H1 (cell line): ENCODE data around the gene OSBPL2. TPM values are rescaled to one million over a fixed set of nuclear protein-coding genes. Genes with fewer than 3 reads are reported as not detected.

Experiments
- CTCF ChIA-PET: fragments of 300-600 bp; sonication (Branson Sonifier 250); formaldehyde crosslinking; loops from one replicate; lab custom pipeline; 2021; ENCODE audit not compliant: partially characterized antibody; lab: Charles Lee
- POLR2A ChIA-PET: fragments of 300-600 bp; sonication (Branson Sonifier 250); formaldehyde crosslinking; loops from one replicate; lab custom pipeline; 2021; ENCODE audit warnings: inconsistent platforms; ENCODE audit not compliant: partially characterized antibody; lab: Charles Lee
- DNase-seq, 2 experiments: peaks; one replicate each; pipeline versions ENCODE4 v3.0.0 to v3.0.0-alpha.2; 2010 to 2022; ENCODE audit warnings: low spot score in 2 of 2, low read depth in 1 of 2, mixed read lengths in 1 of 2
- FAIRE-seq: peaks from 2 replicates; lab custom pipeline; 2011; peaks lifted over from hg19 to GRCh38; lab: Jason Lieb, UNC
- H2AFZ ChIP-seq: 2 replicates; pipeline ENCODE4 v1.8.1; 2012; ENCODE audit warnings: low read length, inconsistent platforms
- H2AK5ac ChIP-seq: 2 replicates; pipeline ENCODE4 v1.6.1; 2013; ENCODE audit warnings: low read depth, low read length
- H2BK120ac ChIP-seq: replicated peaks from 2 replicates; pipeline ENCODE3; 2013; ENCODE audit warnings: low read depth, low read length, inconsistent platforms
- H2BK12ac ChIP-seq: 2 replicates; pipeline ENCODE4 v1.6.1; 2013; ENCODE audit warnings: low read depth, low read length
- H2BK15ac ChIP-seq: 2 replicates; pipeline ENCODE4 v1.6.1; 2013; ENCODE audit warnings: low read length
- H2BK20ac ChIP-seq: 2 replicates; pipeline ENCODE4 v1.6.1; 2013; ENCODE audit warnings: low read length
- H2BK5ac ChIP-seq: 2 replicates; pipeline ENCODE4 v1.6.1; 2013; ENCODE audit warnings: low read depth, low read length
- H3K14ac ChIP-seq: 2 replicates; pipeline ENCODE4 v1.6.1; 2013; ENCODE audit warnings: inconsistent platforms; ENCODE audit not compliant: insufficient read length
- H3K18ac ChIP-seq: 2 replicates; pipeline ENCODE4 v1.6.1; 2013; ENCODE audit warnings: low read length; ENCODE audit errors: extremely low read depth
- H3K23ac ChIP-seq: 2 replicates; pipeline ENCODE4 v1.6.1; 2013; ENCODE audit warnings: inconsistent platforms; ENCODE audit not compliant: insufficient read length
- H3K23me2 ChIP-seq: 2 replicates; pipeline ENCODE4 v1.6.1; 2013; ENCODE audit warnings: low read depth, low read length
- H3K27ac ChIP-seq: 2 replicates; pipeline ENCODE4 v1.6.1; 2011; ENCODE audit warnings: low read depth, low read length, inconsistent platforms
- H3K27me3 ChIP-seq, 4 experiments: replicated peaks in 1 of 4; 1 replicate in 1 of 4; 2 replicates in 3 of 4; pipeline versions ENCODE4 v1.6.1 to v1.8.1; 2011 to 2013; ENCODE audit warnings: low read length in 3 of 4, mild to moderate bottlenecking in 3 of 4, inconsistent platforms in 2 of 4, mixed read lengths in 2 of 4, moderate library complexity in 1 of 4; ENCODE audit not compliant: control insufficient read depth in 3 of 4, insufficient read depth in 3 of 4; ENCODE audit errors: extremely low read depth in 1 of 4
- H3K36me3 ChIP-seq, 4 experiments: 2 replicates each; pipeline versions ENCODE4 v1.6.1 to v1.8.1; 2011 to 2013; ENCODE audit warnings: mild to moderate bottlenecking in 4 of 4, low read length in 3 of 4, moderate library complexity in 2 of 4, control low read depth in 1 of 4, inconsistent platforms in 1 of 4; ENCODE audit not compliant: insufficient read depth in 4 of 4, control insufficient read depth in 2 of 4
- H3K4ac ChIP-seq: replicated peaks from 2 replicates; pipeline ENCODE3; 2013; ENCODE audit warnings: low read length, low read depth, mixed read lengths, inconsistent platforms; ENCODE audit not compliant: insufficient read length
- H3K4me1 ChIP-seq, 4 experiments: replicated peaks in 1 of 4; 1 replicate in 1 of 4; 2 replicates in 3 of 4; pipeline versions ENCODE4 v1.6.1 to v1.8.1; 2011 to 2013; ENCODE audit warnings: low read length in 3 of 4, inconsistent platforms in 2 of 4, mixed read lengths in 1 of 4; ENCODE audit not compliant: insufficient read depth in 4 of 4, control insufficient read depth in 3 of 4
- H3K4me2 ChIP-seq, 2 experiments: 2 replicates each; pipeline versions ENCODE4 v1.6.1 to v1.8.1; 2011 to 2013; ENCODE audit warnings: low read depth in 2 of 2, low read length in 2 of 2, control low read depth in 1 of 2, inconsistent platforms in 1 of 2, mild to moderate bottlenecking in 1 of 2; ENCODE audit not compliant: insufficient read depth in 1 of 2
- H3K4me3 ChIP-seq, 4 experiments: fragments of 200-600, 300-600 bp in 1 of 4; sonication (generic), shearing (Covaris generic), sonication (Bioruptor Twin) in 1 of 4; 2 replicates each; pipeline versions ENCODE4 v1.5.1 to v1.8.1; 2011 to 2016; ENCODE audit warnings: low read length in 4 of 4, low read depth in 3 of 4, control low read depth in 2 of 4, inconsistent platforms in 2 of 4, mild to moderate bottlenecking in 2 of 4, mixed read lengths in 1 of 4, moderate library complexity in 1 of 4; ENCODE audit not compliant: insufficient read depth in 2 of 4; ENCODE audit errors: extremely low read depth in 1 of 4
- H3K56ac ChIP-seq: replicated peaks from 2 replicates; pipeline ENCODE3; 2013; ENCODE audit warnings: low read depth, mild to moderate bottlenecking, mixed read lengths, low read length, inconsistent platforms; ENCODE audit not compliant: insufficient read length
- H3K79me1 ChIP-seq: 2 replicates; pipeline ENCODE4 v1.6.1; 2013; ENCODE audit warnings: low read depth, low read length, control low read depth
- H3K79me2 ChIP-seq, 2 experiments: 2 replicates each; pipeline versions ENCODE4 v1.6.1 to v1.8.1; 2012 to 2013; ENCODE audit warnings: low read length in 2 of 2, mild to moderate bottlenecking in 2 of 2, inconsistent platforms in 1 of 2; ENCODE audit not compliant: insufficient read depth in 2 of 2, control insufficient read depth in 1 of 2
- H3K9ac ChIP-seq, 4 experiments: replicated peaks in 1 of 4; 1 replicate in 1 of 4; 2 replicates in 3 of 4; pipeline versions ENCODE4 v1.6.1 to v1.8.1; 2011 to 2013; ENCODE audit warnings: low read depth in 3 of 4, low read length in 3 of 4, control low read depth in 2 of 4, mild to moderate bottlenecking in 2 of 4, moderate library complexity in 2 of 4, inconsistent platforms in 1 of 4; ENCODE audit errors: extremely low read depth in 1 of 4
- H3K9me3 ChIP-seq, 2 experiments: 2 replicates each; pipeline versions ENCODE4 v1.6.1 to v1.8.1; 2012 to 2013; ENCODE audit warnings: mild to moderate bottlenecking in 2 of 2, moderate library complexity in 2 of 2, control low read depth in 1 of 2, inconsistent platforms in 1 of 2, low read depth in 1 of 2, low read length in 1 of 2, mixed read lengths in 1 of 2; ENCODE audit not compliant: insufficient read depth in 2 of 2
- H4K20me1 ChIP-seq, 2 experiments: replicated peaks in 1 of 2; 2 replicates each; pipeline versions ENCODE3 to v1.8.1; 2011 to 2013; ENCODE audit warnings: inconsistent platforms in 2 of 2, low read length in 2 of 2, mild to moderate bottlenecking in 1 of 2; ENCODE audit not compliant: insufficient read depth in 2 of 2, control insufficient read depth in 1 of 2
- H4K5ac ChIP-seq: 2 replicates; pipeline ENCODE4 v1.6.1; 2013; ENCODE audit warnings: low read length, low read depth, mixed read lengths, inconsistent platforms; ENCODE audit not compliant: insufficient read length
- H4K8ac ChIP-seq: 2 replicates; pipeline ENCODE4 v1.8.0; 2013; ENCODE audit warnings: mild to moderate bottlenecking, moderate library complexity, low read length, inconsistent platforms; ENCODE audit not compliant: insufficient read depth; ENCODE audit errors: extremely low read depth
- H4K91ac ChIP-seq: replicated peaks from 2 replicates; pipeline ENCODE3; 2013; ENCODE audit warnings: low read length, mixed read lengths, inconsistent platforms; ENCODE audit not compliant: insufficient read length
- HDAC2 ChIP-seq, 2 experiments: fragments of 300-600 bp in 1 of 2; sonication (generic) in 1 of 2; IDR thresholded peaks; 2 replicates each; pipeline ENCODE4 v1.6.1; 2011 to 2012; ENCODE audit warnings: low read depth in 2 of 2, low read length in 2 of 2, mild to moderate bottlenecking in 2 of 2, moderate library complexity in 2 of 2, borderline replicate concordance in 1 of 2, inconsistent platforms in 1 of 2
- RFX5 ChIP-seq: IDR thresholded peaks from 2 replicates; pipeline ENCODE4 v1.6.1; 2011; ENCODE audit warnings: low read depth, low read length, improper control_type of control experiment, borderline replicate concordance
- WGBS, 2 experiments: shearing (Covaris generic) in 1 of 2; methylation state at CpG; one replicate each; pipeline versions ENCODE4 v1.1.6 to v1.1.7; 2013 to 2015; ENCODE audit warnings: low lambda C conversion rate in 2 of 2, mixed read lengths in 2 of 2, inconsistent platforms in 1 of 2, low coverage in 1 of 2, missing lambda C conversion rate in 1 of 2; ENCODE audit not compliant: insufficient replicate concordance in 2 of 2, insufficient coverage in 1 of 2, insufficient read length in 1 of 2; ENCODE audit errors: extremely low coverage in 1 of 2, missing lambda C conversion rate in 1 of 2; 5-methylcytosine and 5-hydroxymethylcytosine counted together
- polyA plus RNA-seq, 7 experiments: library from polyadenylated mRNA; depleted of rRNA in 3 of 7; stranded (reverse) in 5 of 7; unstranded in 2 of 7; fragments of >200 nt in 5 of 7; fragments of 200-250 nt in 2 of 7; gene quantifications; 1 replicate in 5 of 7; 2 replicates in 1 of 7; 4 replicates in 1 of 7; pipeline versions ENCODE4 v1.2.1 to v1.2.3, GENCODE V29; 2011 to 2013; ENCODE audit warnings: missing spikeins in 2 of 7, mixed read lengths in 2 of 7
- total RNA-seq: library from RNA; stranded (reverse); fragmentation: NEBNext Ultra II Directional; extraction: Animal tissue kit (Norgen Biotek cat#: 25700); gene quantifications from 2 replicates; pipeline ENCODE4 v1.2.1, GENCODE V29; 2021

Gene OSBPL2
- total and polyA plus RNA-seq, 2 of the 8 experiments (the other 6 are each of a cell fraction or from before 2014, with no cell fraction given), result 11.7 to 42.4 TPM

DNA sequence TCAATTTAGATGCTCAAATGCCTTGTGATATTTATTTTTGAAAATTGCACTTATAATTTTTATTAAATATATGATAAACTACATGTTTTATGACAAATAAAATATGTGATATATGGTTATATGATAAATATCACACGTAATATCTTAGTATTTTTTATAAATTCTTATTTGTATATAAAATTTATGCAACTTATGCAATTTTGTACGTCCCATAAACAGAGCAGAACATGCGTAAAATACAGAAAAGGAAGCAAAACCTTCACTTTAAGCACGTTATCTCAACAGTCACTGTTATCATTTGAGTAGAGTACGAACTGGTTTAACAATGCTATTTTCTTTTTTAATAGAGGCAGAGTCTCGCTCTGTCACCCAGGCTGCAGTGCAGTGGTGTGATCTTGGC lies 48.8 kb downstream of the OSBPL2 start:
- CTCF ChIA-PET, result interaction anchor here (1.3 kb wide), 1 partner anchor 10 kb away, joined by 3 read pairs; no protein-coding TSS in a partner anchor
- POLR2A ChIA-PET, result no interaction called here
- no peak overlapping the region for H4K5ac ChIP-seq
- no peak overlapping the region for H3K4me2 ChIP-seq
- DNase-seq (no peak), FAIRE-seq (no peak)
- no peak overlapping the region for H3K23ac ChIP-seq
- H2BK120ac ChIP-seq, result no peak overlapping the region
- no peak overlapping the region for H3K4ac ChIP-seq
- no peak overlapping the region for H3K27ac ChIP-seq
- H3K56ac ChIP-seq, result no peak overlapping the region
- H3K9ac ChIP-seq, result no peak overlapping the region
- no peak overlapping the region for H3K14ac ChIP-seq
- no peak overlapping the region for H2BK15ac ChIP-seq
- H3K4me3 ChIP-seq, result no peak overlapping the region
- H3K9me3 ChIP-seq, result no peaks in the 10 kb centered on the region
- no peak overlapping the region for H3K18ac ChIP-seq
- no peak overlapping the region for H4K8ac ChIP-seq
- peaks cover 0 to 7% of the 10 kb centered on the region in 2 experiments for H4K20me1 ChIP-seq
- H3K79me2 ChIP-seq, result no peaks in the 10 kb centered on the region
- no peak for TF ChIP-seq RFX5
- no peak for TF ChIP-seq HDAC2 (IDR thresholded peaks at IDR 0.05; ENCODE audit: borderline replicate concordance in 1 of 2, low read depth in 2 of 2, low read length in 2 of 2)
- no peaks in the 10 kb centered on the region for H3K27me3 ChIP-seq
- H2BK20ac ChIP-seq, result no peak overlapping the region
- H3K23me2 ChIP-seq, result no peaks in the 10 kb centered on the region
- H3K4me1 ChIP-seq, result no peaks in the 10 kb centered on the region
- no peak overlapping the region for H2AFZ ChIP-seq
- WGBS, 2 experiments, result 92% methylated on average over 6 of the region's 6 CpGs; no CpG with 5 or more reads in 1 of the 2 experiments
- peaks cover 5 to 26% (median 13%) of the 10 kb centered on the region in 4 experiments for H3K36me3 ChIP-seq
- no peaks in the 10 kb centered on the region; the same call in 1 of the 2 replicates for H3K79me1 ChIP-seq
- H2AK5ac ChIP-seq, result no peak overlapping the region
- H2BK5ac ChIP-seq, result no peak overlapping the region
- no peak overlapping the region for H2BK12ac ChIP-seq
- no peak overlapping the region for H4K91ac ChIP-seq
